Activated T-cell treated with anti-CD3 and anti-CD28 coated beads, Interleukin-2, amount 50 U/mL, for 1 hour (primary cell): ENCODE data around the gene DHX57.
"Not testable (repeated sequence)": the region's sequence is repeated elsewhere in the genome, so short reads cannot be mapped to it uniquely, and the experiment has no call there.

ENCODE experiments used
- DNase-seq: peaks from one replicate; pipeline ENCODE4 v3.0.0-alpha.2; 2020

DHX57 gene

DNA sequence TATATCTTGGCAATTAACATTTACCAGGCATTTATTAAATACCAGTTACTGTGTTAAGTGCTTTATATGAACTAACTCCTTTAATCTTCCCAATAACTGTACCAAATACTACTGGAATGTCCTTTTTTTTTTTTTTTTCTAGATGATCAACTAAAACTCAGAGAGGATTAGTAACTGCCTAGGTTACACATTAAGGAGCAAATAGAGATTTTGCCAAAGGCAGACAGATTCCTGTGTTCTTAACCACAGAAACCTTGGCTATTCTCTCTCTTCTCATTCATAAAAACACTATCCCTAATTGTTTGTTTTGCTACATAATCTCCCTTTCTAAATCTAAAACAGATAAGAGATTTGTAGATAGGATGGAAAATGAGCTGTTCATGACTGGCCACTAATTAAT, 13.3 kb downstream of the DHX57 start:
- DNase-seq: no peak

DNA sequence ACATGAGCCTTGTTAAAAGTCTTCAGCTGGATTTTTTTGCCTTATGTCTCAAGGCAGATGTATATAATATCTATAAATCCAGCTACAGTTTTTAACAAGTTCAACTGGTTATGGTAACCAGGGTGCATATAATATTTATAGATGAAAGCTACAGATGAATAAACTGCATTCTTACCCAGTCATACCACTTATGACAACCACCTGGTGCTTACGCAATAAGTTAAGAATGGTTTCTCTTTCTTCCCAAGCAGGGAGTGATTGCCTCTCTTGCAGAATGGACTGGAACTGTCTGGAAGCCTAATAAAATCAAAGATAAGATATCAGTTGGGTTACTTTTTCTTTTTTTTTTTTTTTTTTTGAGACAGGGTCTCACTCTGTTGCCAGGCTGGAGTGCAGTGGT, 19.6 kb downstream of the DHX57 start:
- no peak for DNase-seq

GRCh38 chr2:38850045-38850444, 25.7 kb downstream of the DHX57 start:
- DNase-seq: no peak

GRCh38 chr2:38836791-38837190, 38.9 kb downstream of the DHX57 start:
- DNase-seq: no peak

GRCh38 chr2:38835990-38836389, 39.7 kb downstream of the DHX57 start:
- DNase-seq: no peak

GRCh38 chr2:38835015-38835601, 40.6 kb downstream of the DHX57 start:
- DNase-seq: no peak

GRCh38 chr2:38830526-38831159, 45.1 kb downstream of the DHX57 start:
- DNase-seq: no peak

DNA sequence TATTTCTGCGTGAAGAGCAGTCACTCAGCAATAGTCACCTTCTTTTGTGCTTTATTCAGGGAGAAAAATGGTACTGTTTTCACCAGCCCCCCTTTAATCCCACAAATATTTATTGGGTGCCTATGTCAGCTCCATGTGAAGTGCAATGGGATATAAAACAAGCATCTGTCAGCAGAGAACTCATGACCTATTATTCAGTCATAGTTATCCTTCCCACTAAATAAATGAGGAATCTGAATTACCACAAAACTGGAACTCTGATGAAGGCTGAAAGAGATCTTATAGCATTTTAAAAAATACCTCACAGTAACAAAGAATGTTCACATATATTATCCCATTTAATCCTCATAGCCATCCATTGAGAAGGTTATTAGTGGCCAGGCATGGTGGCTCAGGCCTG, 45.8 kb downstream of the DHX57 start:
- no peak for DNase-seq

DNA sequence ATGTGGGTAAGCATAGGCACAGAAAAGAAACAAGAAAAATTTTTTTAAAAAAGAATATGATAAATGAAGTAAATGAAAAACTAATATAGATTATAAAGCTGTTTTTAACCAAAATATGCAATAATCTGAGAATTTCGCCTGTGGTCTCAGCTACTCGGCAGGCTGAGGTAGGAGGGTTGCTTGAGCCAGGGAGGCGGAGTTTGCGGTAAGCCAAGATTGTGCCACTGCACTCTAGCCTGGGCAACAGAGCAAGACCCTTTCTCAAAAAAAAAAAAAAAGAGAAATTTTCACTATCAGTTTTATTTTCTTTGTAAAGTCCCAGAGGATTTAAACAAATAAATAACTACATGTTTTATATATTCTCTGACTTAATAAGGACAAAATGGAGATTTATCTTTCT, 47.3 kb downstream of the DHX57 start:
- DNase-seq: no peak

DNA sequence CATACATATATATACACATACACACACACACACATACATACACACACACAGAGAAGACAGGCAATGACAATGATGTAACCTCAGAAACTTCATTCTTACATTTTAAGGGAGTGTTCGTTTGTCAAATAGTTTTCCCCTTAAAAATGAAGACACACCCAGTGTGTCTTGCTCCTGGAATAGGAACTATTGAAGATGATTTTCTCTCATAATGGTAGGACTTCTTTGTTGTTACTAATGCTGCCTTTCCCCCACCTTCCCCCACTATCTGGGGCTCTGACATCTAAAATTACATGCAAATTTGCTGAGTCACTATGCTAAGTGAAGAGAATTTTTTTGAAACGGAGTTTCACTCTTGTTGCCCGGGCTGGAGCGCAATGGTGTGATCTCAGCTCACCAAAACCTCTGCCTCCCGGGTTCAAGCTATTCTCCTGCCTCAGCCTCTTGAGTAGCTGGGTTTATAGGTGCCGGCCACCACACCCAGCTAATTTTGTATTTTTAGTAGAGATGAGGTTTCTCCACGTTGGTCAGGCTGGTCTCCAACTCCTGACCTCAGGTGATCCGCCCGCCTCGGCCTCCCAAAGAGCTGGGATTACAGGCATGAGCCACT, 48.1 kb downstream of the DHX57 start:
- DNase-seq: not testable (repeated sequence)

- no peak for DNase-seq
These were observed 49.8 kb downstream of the DHX57 start for GRCh38 chr2:38825956-38826355.

DNA sequence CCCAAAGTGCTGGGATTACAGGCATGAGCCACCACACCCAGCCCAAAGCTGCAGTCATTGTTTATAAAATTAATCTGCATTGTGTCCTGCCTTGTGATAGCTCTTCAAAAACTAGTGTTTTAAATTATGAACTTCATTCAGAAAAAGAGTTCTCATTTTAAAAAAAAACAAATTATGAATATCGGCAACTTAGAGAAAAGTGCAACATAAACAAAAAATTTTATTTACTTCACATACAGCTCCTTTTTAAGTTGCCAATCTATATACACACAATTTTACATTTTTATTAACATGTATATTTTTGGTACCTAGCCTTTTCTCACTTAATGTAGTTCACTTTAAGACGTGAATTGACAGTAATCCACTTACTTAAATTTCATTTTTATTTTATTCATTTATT, 50.8 kb downstream of the DHX57 start:
- DNase-seq: no peak

DNA sequence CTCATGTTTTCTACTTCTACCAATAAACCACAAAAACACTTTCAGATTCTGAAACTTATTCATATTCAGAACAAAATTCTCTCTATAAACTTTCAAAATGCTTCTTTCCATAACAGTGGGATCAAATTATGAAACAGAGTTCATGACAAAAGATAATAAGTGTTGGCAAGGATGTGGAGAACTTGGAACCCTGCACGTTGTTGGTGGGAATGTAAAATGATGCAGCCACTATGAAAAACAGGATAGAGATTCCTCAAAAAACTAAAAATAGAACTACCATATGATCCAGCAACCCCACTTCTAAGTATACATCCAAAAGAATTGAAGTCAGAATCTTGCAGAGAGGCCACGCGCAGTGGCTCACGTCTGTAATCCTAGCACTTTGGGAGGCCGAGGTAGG, 52.3 kb downstream of the DHX57 start:
- no peak for DNase-seq

- no peak for DNase-seq
These were observed 57.2 kb downstream of the DHX57 start for GRCh38 chr2:38818565-38818964.

GRCh38 chr2:38815936-38816335, 59.8 kb downstream of the DHX57 start:
- no peak for DNase-seq

DNA sequence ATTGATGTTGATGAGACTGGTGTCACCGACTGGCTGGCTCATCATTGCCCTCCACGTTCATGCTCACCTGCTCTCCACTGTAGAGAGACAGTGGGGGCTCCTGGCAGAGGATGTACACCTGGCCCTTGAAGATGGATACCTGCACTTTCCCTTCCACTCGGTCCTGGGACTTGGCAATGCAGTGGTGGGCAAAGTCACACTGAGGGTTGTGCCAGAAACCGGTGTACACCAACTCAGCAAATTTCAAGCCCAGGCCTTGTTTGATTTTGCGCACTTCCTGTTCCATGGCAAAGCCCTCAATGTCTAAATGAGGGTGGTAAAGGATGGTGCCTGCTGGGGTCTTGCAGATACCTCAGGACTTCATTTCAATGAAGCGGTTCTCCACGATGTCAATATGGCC, 65.2 kb downstream of the DHX57 start:
- DNase-seq: no peak

- no peak for DNase-seq
These were observed 67.1 kb downstream of the DHX57 start for GRCh38 chr2:38808677-38809076.

DNA sequence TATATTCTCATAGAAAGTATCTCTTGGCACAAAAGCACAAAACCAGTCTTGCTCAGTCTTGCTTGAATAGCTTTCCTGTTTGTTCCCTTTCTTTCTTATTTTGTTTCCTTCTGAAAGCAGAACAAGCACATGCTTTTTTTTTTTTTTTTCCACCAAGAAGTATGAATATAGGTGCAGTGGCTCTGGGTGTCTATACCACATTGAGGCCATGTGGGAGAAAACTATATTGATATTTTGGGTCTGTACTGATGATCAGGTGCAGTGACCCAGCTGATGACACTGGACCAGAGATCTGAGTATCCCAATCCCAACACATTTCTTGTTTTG, 69.0 kb downstream of the DHX57 start:
- no peak for DNase-seq

DNA sequence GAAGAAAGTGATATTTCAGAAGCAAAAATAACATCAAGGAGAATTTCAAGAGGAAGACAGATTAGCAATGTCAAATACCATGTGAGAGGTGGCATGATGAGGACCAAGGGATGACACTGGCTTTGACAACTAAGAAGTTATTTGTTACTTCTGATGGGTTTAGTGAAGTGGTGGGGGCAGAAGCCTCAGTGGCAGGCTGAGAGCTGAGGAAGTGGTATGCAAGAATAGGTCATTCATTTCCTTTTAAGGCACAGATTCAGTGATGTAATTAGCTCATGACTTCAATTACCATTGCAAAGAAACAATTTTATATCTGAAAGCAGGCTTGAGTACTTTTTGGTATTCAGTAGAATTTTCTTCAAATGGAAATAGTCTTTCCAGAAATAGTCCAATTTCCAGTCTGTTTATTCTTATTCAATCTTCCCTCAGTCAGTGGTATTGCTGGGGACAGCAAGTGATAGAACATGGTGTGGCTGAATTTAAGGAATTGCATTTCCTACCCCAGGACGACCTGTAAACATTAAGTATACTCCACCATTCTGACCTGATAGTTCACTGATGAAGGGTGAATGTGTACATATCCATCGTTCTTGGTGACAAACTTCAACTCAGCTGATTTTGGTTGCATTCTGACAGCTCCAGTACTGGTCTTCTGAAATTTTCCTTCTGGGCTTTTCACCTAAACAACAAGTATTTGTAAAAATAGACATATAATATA, 69.6 kb downstream of the DHX57 start:
- DNase-seq: no peak

- DNase-seq: no peak
These were observed 77.8 kb downstream of the DHX57 start for GRCh38 chr2:38797953-38798352.

DNA sequence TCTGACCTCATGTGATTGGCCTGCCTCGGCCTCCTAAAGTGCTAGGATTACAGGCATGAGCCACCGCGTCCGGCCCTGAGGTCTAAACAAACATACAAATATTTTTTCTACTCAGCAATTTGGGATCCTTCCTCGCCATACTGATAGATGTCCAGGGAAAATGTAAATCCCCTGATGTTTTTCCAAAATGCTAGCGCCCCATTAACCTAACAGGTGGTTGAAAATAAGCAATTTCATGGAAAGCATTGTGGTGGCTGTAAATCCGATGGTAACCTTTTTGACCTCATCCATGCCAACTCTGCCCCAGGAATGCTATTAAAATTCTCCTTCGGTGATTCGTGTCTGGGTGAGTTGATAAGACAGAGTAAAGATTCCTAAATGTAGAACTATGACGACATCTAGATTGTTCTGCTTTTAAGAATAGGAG, 78.5 kb downstream of the DHX57 start:
- DNase-seq: no peak

- not testable (repeated sequence) for DNase-seq
These were observed 80.7 kb downstream of the DHX57 start for GRCh38 chr2:38795016-38795415.

GRCh38 chr2:38794235-38794946, 81.3 kb downstream of the DHX57 start:
- no peak for DNase-seq

DNA sequence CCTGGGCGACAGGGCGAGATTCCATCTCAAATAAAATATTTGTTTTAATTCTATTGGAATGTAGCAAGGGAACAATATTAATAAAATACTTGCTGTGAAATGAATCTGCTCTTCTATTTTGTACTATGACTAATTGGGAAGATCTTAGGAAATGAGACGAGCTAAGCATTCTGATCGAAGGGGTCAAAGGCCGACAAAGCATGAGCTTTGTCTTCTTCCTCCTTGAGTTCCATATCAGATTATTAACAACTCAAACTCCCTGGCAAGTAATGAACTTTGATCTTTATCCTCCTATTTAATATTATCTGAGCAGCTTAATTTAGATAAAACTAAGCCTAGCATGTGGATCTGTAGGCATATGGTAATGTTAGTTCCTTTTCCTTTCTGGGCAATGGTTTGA, 82.2 kb downstream of the DHX57 start:
- no peak for DNase-seq
